Right kidney (tissue), 1 donor: ENCODE data around the gene CBX5.
A peak's percentile ranks its signal among the peaks of the same experiment; 100 is the strongest.
"Not testable (repeated sequence)": the region's sequence is repeated elsewhere in the genome, so short reads cannot be mapped to it uniquely, and the experiment has no call there.

ENCODE experiments used
- DNase-seq: peaks from one replicate; pipeline ENCODE4 v3.0.0-alpha.2; 2016

CBX5 gene

GRCh38 chr12:54296393-54297099 is 16.6 kb upstream of the CBX5 start:
- no peak for DNase-seq

- DNase-seq: no peak
These were observed 15.1 kb upstream of the CBX5 start for GRCh38 chr12:54294953-54295566.

- DNase-seq: no peak
These were observed 14.4 kb upstream of the CBX5 start for GRCh38 chr12:54294152-54294952.

GRCh38 chr12:54292931-54293241 is 13.0 kb upstream of the CBX5 start:
- DNase-seq: no peak

GRCh38 chr12:54292083-54292930 is 12.4 kb upstream of the CBX5 start:
- no peak for DNase-seq

- DNase-seq: no peak
These were observed 7.6 kb upstream of the CBX5 start for GRCh38 chr12:54287261-54288157.

GRCh38 chr12:54286042-54287030 is 6.4 kb upstream of the CBX5 start:
- no peak for DNase-seq

GRCh38 chr12:54285150-54286041 is 5.5 kb upstream of the CBX5 start:
- DNase-seq: no peak

GRCh38 chr12:54284070-54284780 is 4.3 kb upstream of the CBX5 start:
- DNase-seq: not testable (repeated sequence)

- DNase-seq: no peak
These were observed 3.1 kb upstream of the CBX5 start for GRCh38 chr12:54282949-54283593.

- not testable (repeated sequence) for DNase-seq
These were observed 1.8 kb upstream of the CBX5 start for GRCh38 chr12:54281694-54282093.

GRCh38 chr12:54281261-54281638 is 1.3 kb upstream of the CBX5 start:
- not testable (repeated sequence) for DNase-seq

GRCh38 chr12:54280468-54281260 is 742 bp upstream of the CBX5 start, which contains the start of gene HNRNPA1:
Gene HNRNPA1, plus strand, starts transcription at chr12:54280726. Its CDS starts 82 bp downstream, at chr12:54280808.
- DNase-seq: peak; percentile 99

- peak; percentile 83 for DNase-seq
These were observed 693 bp downstream of the CBX5 start for GRCh38 chr12:54279227-54279631.

- no peak for DNase-seq
These were observed 2.1 kb downstream of the CBX5 start for GRCh38 chr12:54277823-54278276.

- no peak for DNase-seq
These were observed 3.6 kb downstream of the CBX5 start for GRCh38 chr12:54276368-54276767.

GRCh38 chr12:54273981-54274380 is 5.9 kb downstream of the CBX5 start:
- DNase-seq: no peak
